GM21390 (cell line): ENCODE measurements around the gene MAN2A2.

Source experiments
- ATAC-seq: cut with Tn5 transposase; IDR thresholded peaks from one replicate; pipeline ENCODE4 v1.9.1; 2021; ENCODE audit not compliant: unreplicated experiment

MAN2A2 gene

GRCh38 chr15:90883526-90883975 lies 19.6 kb upstream of the MAN2A2 start:
- ATAC-seq, result no peak

GRCh38 chr15:90883976-90884718 lies 19.0 kb upstream of the MAN2A2 start, which contains the start of gene FES:
TSS of gene FES (plus strand) at chr15:90884504. CDS start at chr15:90885046, 542 bp downstream.
- no peak for ATAC-seq

DNA sequence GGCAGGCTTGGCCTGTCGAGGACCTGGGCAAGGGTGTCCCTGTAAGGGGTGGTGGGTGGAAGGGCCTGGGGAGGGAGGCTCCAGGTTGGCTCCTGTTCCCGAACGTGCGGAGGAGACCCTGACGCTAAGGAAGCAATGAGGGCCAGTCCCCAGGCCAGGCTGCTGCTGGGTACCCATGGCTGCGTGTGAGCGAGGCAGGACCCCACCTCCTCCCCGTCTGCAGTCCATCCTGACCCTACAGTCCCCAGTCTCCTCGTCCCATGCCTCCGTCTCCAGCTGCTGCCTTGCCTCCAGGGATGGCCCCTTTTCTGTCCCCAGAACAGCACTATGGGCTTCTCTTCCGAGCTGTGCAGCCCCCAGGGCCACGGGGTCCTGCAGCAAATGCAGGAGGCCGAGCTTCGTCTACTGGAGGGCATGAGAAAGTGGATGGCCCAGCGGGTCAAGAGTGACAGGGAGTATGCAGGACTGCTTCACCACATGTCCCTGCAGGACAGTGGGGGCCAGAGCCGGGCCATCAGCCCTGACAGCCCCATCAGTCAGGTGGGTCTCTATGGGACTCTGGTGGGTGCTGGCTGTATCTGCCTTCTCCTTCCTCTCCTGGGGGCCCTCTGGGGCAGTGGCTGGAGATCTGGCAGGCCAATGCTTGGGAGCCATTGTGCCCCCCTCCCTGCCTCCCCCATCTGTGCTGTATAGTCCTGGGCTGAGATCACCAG lies 18.2 kb upstream of the MAN2A2 start:
- no peak for ATAC-seq

DNA sequence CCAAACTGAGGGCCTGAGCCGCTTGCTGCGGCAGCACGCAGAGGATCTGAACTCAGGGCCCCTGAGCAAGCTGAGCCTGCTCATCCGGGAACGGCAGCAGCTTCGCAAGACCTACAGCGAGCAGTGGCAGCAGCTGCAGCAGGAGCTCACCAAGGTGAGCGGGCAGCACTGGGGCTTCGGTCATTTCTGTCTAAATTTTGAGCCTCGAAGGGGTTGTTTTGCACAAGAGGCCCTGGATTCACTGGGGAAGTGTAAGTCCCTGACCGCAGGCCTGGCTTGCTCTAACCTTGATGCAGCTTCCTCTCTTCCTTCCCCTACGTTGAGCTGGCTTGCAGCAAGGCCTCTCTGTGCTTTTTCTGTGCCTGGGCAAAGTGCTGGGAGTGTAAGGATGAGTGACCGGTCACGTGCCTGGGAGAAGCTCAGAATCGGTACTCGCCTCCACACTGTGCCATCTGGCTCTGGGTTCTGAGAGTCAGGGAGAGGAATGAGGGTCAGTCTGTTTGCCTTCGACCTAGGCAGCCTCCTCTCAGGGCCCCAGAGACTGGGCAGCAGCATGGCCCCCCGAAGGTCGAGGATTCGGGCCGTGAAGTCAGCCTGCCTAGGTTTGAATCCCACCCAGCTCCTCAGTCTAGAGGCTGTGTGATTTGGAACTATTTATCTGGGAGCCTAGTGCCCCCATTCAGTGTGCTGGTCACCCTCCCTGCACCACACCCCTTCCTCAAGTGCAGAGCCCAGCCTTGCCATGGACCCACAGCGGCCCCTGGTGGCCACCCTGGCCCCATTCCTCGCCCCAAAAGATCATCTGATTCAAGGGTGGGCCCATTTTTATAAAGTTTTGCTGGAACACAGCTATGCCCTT lies 17.4 kb upstream of the MAN2A2 start:
- ATAC-seq, result peak; percentile 50

GRCh38 chr15:90886291-90886614 lies 16.8 kb upstream of the MAN2A2 start:
- ATAC-seq, result no peak

DNA sequence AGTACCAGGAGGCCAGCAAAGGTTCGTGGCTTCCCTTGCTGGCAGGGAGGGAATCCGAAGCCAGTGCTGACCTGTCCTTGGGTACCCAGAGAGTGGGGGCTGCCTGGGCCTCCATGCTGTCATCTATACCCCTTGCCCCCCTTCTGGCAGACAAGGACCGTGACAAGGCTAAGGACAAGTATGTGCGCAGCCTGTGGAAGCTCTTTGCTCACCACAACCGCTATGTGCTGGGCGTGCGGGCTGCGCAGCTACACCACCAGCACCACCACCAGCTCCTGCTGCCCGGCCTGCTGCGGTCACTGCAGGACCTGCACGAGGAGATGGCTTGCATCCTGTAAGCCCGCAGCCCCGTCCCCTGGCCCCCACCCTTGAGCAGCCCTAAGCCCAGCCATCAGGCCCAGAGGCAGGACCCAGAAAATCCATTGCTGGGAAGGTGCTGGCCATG lies 16.0 kb upstream of the MAN2A2 start:
- ATAC-seq, result no peak

DNA sequence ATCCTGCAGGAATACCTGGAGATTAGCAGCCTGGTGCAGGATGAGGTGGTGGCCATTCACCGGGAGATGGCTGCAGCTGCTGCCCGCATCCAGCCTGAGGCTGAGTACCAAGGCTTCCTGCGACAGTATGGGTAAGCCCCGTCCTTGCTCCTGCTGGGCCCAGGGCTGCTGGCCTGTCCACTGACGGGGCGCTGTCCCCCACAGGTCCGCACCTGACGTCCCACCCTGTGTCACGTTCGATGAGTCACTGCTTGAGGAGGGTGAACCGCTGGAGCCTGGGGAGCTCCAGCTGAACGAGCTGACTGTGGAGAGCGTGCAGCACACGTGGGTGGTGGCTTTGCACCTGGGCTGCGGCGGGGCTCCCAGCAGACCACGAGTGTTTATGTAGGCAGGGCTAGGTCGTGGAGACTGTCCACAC lies 13.8 kb upstream of the MAN2A2 start:
- no peak for ATAC-seq

GRCh38 chr15:90889736-90890456 lies 13.2 kb upstream of the MAN2A2 start:
- no peak for ATAC-seq

GRCh38 chr15:90890839-90891238 lies 12.3 kb upstream of the MAN2A2 start:
- no peak for ATAC-seq

DNA sequence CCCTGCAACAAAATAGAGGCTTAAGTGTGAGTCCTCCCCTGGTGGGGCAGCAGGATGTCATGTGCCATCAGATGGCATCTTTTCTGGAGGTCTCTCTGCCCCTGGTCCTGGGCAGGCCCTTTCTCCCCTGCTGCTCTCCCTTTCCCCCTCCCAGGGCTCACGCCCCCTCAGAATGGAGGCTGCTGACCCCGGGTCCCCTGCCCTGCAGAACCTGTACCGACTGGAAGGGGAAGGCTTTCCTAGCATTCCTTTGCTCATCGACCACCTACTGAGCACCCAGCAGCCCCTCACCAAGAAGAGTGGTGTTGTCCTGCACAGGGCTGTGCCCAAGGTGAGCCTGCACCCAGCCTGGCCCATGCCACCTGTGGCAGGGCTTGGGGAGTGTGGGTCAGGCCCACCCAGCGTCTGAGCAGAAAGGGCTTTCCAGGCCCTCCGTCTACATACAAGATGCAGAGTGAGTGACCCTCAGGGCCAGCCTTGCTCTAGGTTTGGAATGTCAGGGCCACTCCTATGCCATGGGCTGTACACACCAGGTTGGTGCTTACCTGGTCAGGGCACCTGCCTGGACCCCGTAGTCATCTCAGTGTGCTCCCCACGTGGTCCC lies 11.7 kb upstream of the MAN2A2 start:
- no peak for ATAC-seq

- no peak for ATAC-seq
These were observed 11.1 kb upstream of the MAN2A2 start for GRCh38 chr15:90892023-90892422.

DNA sequence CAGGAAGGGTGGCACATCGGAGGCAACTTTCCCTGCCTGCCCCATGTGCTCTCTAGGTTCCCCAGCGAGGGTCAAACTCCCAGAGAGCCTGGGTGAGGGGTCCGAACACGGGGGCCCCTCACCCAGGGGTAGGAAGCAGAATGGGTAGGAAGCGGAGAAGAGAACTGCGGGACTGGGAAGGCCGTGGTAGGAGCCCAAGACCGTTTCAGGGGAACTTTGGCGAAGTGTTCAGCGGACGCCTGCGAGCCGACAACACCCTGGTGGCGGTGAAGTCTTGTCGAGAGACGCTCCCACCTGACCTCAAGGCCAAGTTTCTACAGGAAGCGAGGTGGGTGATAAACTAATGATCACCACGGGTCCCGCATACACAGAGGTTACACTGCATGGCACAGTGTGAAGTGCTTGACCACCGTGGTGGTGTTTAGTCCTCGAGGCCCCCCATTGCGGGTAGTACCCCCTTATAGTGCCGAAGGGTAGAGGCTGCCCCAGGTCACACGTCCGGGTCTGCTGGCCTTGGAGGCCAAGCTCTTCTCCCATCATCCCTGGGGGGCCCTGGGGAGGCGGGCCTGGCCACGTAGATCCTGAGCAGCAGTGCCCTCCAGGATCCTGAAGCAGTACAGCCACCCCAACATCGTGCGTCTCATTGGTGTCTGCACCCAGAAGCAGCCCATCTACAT lies 10.5 kb upstream of the MAN2A2 start:
- no peak for ATAC-seq

DNA sequence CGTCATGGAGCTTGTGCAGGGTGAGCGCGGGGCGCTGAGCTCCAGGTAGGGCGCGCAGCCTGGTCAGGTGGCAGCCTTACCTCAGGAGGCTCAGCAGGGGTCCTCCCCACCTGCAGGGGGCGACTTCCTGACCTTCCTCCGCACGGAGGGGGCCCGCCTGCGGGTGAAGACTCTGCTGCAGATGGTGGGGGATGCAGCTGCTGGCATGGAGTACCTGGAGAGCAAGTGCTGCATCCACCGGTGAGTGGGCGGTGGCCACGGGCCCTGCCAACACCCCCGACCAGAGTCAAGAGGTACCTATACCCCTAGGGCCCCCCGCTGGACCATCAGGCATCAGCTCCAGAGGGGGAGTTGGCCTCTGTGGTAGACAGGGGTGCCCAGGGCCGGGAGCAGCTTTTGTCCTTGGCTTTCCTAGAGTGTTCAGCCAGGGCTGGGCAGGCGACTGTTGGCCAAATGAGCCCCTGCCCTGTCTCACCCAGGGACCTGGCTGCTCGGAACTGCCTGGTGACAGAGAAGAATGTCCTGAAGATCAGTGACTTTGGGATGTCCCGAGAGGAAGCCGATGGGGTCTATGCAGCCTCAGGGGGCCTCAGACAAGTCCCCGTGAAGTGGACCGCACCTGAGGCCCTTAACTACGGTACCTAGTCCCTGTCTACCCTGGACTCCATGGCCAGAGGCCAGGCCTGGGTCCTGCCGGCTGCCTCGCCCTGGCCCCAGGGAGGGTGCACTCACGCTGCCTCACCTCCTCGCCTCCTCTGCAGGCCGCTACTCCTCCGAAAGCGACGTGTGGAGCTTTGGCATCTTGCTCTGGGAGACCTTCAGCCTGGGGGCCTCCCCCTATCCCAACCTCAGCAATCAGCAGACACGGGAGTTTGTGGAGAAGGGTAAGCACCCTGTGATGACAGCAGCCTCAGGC lies 9.7 kb upstream of the MAN2A2 start:
- ATAC-seq, result no peak

DNA sequence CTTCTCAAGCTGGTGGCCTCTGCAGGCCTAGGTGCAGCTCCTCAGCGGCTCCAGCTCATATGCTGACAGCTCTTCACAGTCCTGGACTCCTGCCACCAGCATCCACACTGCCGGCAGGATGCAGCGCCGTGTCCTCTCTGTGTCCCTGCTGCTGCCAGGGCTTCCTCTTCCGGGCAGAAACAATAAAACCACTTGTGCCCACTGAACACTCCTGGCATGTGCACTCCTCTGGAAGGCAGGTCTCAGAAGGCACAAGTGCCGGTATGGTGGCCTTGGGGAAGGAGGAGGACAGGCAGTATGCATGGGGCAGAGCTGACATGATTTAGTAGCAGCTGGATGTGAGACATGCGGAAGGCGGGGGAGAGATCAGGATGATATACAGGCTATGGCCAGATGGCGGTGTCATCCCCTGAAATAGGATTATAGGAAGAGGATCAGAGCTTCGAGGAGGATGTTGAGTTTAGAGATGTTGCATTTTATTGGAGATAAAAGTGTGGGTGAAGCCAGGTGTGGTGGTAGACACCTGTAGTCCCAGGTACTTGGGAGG lies 7.5 kb upstream of the MAN2A2 start:
- no peak for ATAC-seq

DNA sequence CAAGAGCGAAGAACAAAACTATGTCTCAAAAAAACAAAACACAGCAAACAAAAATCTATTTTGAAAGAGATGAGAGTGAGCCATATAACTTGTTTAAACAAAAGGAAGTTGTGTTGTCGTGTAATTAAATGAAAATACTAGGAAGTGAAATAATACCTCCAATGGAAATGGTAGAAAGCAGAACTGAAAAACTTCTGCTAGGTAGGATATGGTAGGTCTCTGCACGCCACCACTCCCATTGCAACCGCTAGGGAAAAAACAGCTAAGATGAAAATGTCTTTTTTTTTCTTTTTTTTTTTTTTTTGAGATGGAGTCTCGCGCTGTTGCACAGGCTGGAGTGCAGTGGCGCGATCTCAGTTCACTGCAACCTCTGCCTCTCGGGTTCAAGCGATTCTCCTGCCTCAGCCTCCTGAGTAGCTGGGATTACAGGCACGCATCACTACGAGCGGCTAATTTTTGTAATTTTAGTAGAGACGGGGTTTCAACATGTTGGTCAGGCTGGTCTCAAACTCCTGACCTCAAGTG lies 5.9 kb upstream of the MAN2A2 start:
- peak; percentile 58 for ATAC-seq

- ATAC-seq, result no peak
These were observed 1.7 kb upstream of the MAN2A2 start for GRCh38 chr15:90901175-90902039.
